HepG2 (cell line): ENCODE data around the gene DLL1. TPM values are rescaled to one million over a fixed set of nuclear protein-coding genes. Genes with fewer than 3 reads are reported as not detected.

ENCODE experiments used
- ATAC-seq: fragments of 200-7000 bp; cut with Tn5 transposase; 3 replicates; pipeline ENCODE4 v1.9.1; 2020; ENCODE audit warnings: mild to moderate bottlenecking, moderate library complexity
- BruUV-seq: library from RNA; stranded (reverse); fragments of 400-500 nt; replicated peaks from 2 replicates; lab custom pipeline; 2021; lab: Mats Ljungman, UMichigan
- CTCF ChIA-PET: fragments of 300-600 bp; formaldehyde crosslinking; extraction: SDS; loops from one replicate; lab custom pipeline; 2021; ENCODE audit warnings: low total read pairs, inconsistent platforms, low intra/inter-chr PET ratio; lab: Yijun Ruan, JAX
- POLR2A ChIA-PET: fragments of 350-600 bp; sonication (Branson Sonifier 250); formaldehyde crosslinking; loops from one replicate; lab custom pipeline; 2020; ENCODE audit warnings: antibody characterized with exemption, inconsistent platforms; lab: Yijun Ruan, JAX
- DNase-seq: peaks from one replicate; pipeline ENCODE4 v3.0.0-alpha.2; 2015; ENCODE audit warnings: low spot score
- FAIRE-seq: peaks from 3 replicates; lab custom pipeline; 2011; peaks lifted over from hg19 to GRCh38; lab: Jason Lieb, UNC
- H2AFZ ChIP-seq: one replicate; pipeline ENCODE4 v1.6.1; 2011; ENCODE audit warnings: low read length, inconsistent platforms
- H3K27ac ChIP-seq: fragments of 300-600 bp; 3 replicates; pipeline ENCODE4 v1.8.0; 2011; ENCODE audit warnings: mixed run types, mild to moderate bottlenecking, mixed read lengths, low read length, inconsistent platforms; ENCODE audit not compliant: insufficient read depth; ENCODE audit errors: extremely low read length
- H3K27me3 ChIP-seq, 2 experiments: fragments of 200-600 bp in 1 of 2; 2 replicates in 1 of 2; 3 replicates in 1 of 2; pipeline versions ENCODE4 v1.6.0 to v1.8.0; 2011; ENCODE audit warnings: low read length in 2 of 2, mild to moderate bottlenecking in 2 of 2, moderate library complexity in 2 of 2, inconsistent platforms in 1 of 2; ENCODE audit not compliant: insufficient read depth in 2 of 2, control insufficient read depth in 1 of 2
- H3K36me3 ChIP-seq, 2 experiments: fragments of 200-600 bp in 1 of 2; replicated peaks in 1 of 2; 2 replicates in 1 of 2; 3 replicates in 1 of 2; pipeline versions ENCODE4 v1.5.1 to v1.8.0; 2011; ENCODE audit warnings: low read length in 2 of 2, inconsistent platforms in 1 of 2; ENCODE audit not compliant: insufficient read depth in 2 of 2, control insufficient read depth in 1 of 2
- H3K4me1 ChIP-seq: 2 replicates; pipeline ENCODE4 v1.5.1; 2012; ENCODE audit warnings: low read length, inconsistent platforms; ENCODE audit not compliant: insufficient read depth
- H3K4me2 ChIP-seq: 2 replicates; pipeline ENCODE4 v1.6.0; 2011; ENCODE audit warnings: low read depth, low read length, inconsistent platforms
- H3K4me3 ChIP-seq, 3 experiments: fragments of 200-600 bp in 1 of 3; sonication (generic), shearing (Covaris generic) in 1 of 3; replicated peaks in 1 of 3; 2 replicates each; pipeline ENCODE4 v1.5.1; 2011 to 2016; ENCODE audit warnings: low read length in 3 of 3, inconsistent platforms in 2 of 3, low read depth in 2 of 3, mild to moderate bottlenecking in 2 of 3, control low read depth in 1 of 3, mixed read lengths in 1 of 3; ENCODE audit not compliant: insufficient read depth in 1 of 3
- H3K79me2 ChIP-seq: one replicate; pipeline ENCODE4 v1.6.1; 2011; ENCODE audit warnings: low read length, inconsistent platforms; ENCODE audit not compliant: insufficient read depth
- H3K9ac ChIP-seq: 2 replicates; pipeline ENCODE4 v1.6.0; 2011; ENCODE audit warnings: mild to moderate bottlenecking, low read depth, low read length, inconsistent platforms; ENCODE audit not compliant: insufficient read depth
- H3K9me3 ChIP-seq: 2 replicates; pipeline ENCODE4 v1.5.1; 2012; ENCODE audit warnings: mild to moderate bottlenecking, low read length
- H4K20me1 ChIP-seq: 2 replicates; pipeline ENCODE4 v1.6.0; 2011; ENCODE audit warnings: inconsistent platforms, mild to moderate bottlenecking, low read length, moderate library complexity; ENCODE audit not compliant: insufficient read depth
- ADNP ChIP-seq: sonication (generic); formaldehyde crosslinking; IDR thresholded peaks from 2 replicates; pipeline ENCODE4 v1.4.0; 2020; ENCODE audit warnings: missing genetic modification reagents
- DPF2 ChIP-seq: sonication (generic); formaldehyde crosslinking; IDR thresholded peaks from 2 replicates; pipeline ENCODE4 v1.4.0; 2020; ENCODE audit warnings: mild to moderate bottlenecking, low read depth, missing genetic modification reagents, borderline replicate concordance
- HMGA1 ChIP-seq: sonication (generic); formaldehyde crosslinking; conservative IDR thresholded peaks from 2 replicates; pipeline ENCODE4 v1.4.0; 2020; ENCODE audit warnings: missing genetic modification reagents
- MZF1 ChIP-seq: sonication (generic); formaldehyde crosslinking; IDR thresholded peaks from 2 replicates; pipeline ENCODE4 v1.8.1; 2023; ENCODE audit warnings: mild to moderate bottlenecking, missing genetic modification reagents, borderline replicate concordance
- SNAPC2 ChIP-seq: sonication (generic); formaldehyde crosslinking; IDR thresholded peaks from 2 replicates; pipeline ENCODE4 v1.8.1; 2022; ENCODE audit warnings: mild to moderate bottlenecking, missing genetic modification reagents
- ZFP37 ChIP-seq: sonication (generic); formaldehyde crosslinking; IDR thresholded peaks from 2 replicates; pipeline ENCODE4 v1.4.0; 2020; ENCODE audit warnings: missing genetic modification reagents, borderline replicate concordance
- ZNF30 ChIP-seq: sonication (generic); formaldehyde crosslinking; IDR thresholded peaks from 2 replicates; pipeline ENCODE4 v1.5.0; 2020; ENCODE audit warnings: mild to moderate bottlenecking, missing genetic modification reagents
- ZNF788 ChIP-seq: sonication (generic); formaldehyde crosslinking; IDR thresholded peaks from 2 replicates; pipeline ENCODE4 v1.5.0; 2020; ENCODE audit warnings: mild to moderate bottlenecking, missing genetic modification reagents, borderline replicate concordance
- WGBS: methylation state at CpG from one replicate; pipeline ENCODE4 v1.1.6; 2017; ENCODE audit warnings: low lambda C conversion rate; 5-methylcytosine and 5-hydroxymethylcytosine counted together
- in situ Hi-C: cut with HindIII; loops from 2 replicates; pipeline ENCODE4 v1.10.0; 2017; ENCODE audit warnings: low pct_unique_long_range_greater_than_20kb; ENCODE audit not compliant: extremely low pct_ligation_motif_present
- intact Hi-C: fragments of 100-400 bp; cut with micrococcal nuclease; formaldehyde crosslinking; loops from one replicate; pipeline ENCODE4 v1.10.0; 2022; ENCODE audit not compliant: unreplicated experiment
- polyA plus RNA-seq, 8 experiments: library from polyadenylated mRNA; depleted of rRNA in 3 of 8; stranded (reverse) in 7 of 8; unstranded in 1 of 8; fragments of >200 nt; fragmentation: Illumina TruSeq in 4 of 8; extraction: Trizol in 4 of 8; gene quantifications; 2 replicates each; pipeline versions ENCODE4 v1.2.1 to v1.2.3, GENCODE V29; 2011 to 2016; ENCODE audit warnings: low read depth in 4 of 8, missing spikeins in 1 of 8, mixed read lengths in 1 of 8; ENCODE audit not compliant: insufficient read depth in 1 of 8
- total RNA-seq, 5 experiments: library from RNA; depleted of rRNA; stranded (reverse); fragments of >200 nt; fragmentation: Illumina TruSeq; extraction: Trizol; gene quantifications; 2 replicates each; pipeline ENCODE4 v1.2.3, GENCODE V29; 2016; ENCODE audit warnings: low read depth in 1 of 5
- TF ChIP-seq, protein P1 (sequence below): IDR thresholded peaks from 2 replicates; pipeline ENCODE4 v1.6.1; 2012; ENCODE audit warnings: low read length, improper control_type of control experiment
- TF ChIP-seq, protein P2 (sequence below): sonication (generic); formaldehyde crosslinking; IDR thresholded peaks from 2 replicates; pipeline ENCODE4 v1.5.0; 2020; ENCODE audit warnings: missing genetic modification reagents

DLL1 gene
- total and polyA plus RNA-seq, 2 of the 13 experiments (the other 11 are each of a cell fraction or from before 2014, with no cell fraction given), result not detected

DNA sequence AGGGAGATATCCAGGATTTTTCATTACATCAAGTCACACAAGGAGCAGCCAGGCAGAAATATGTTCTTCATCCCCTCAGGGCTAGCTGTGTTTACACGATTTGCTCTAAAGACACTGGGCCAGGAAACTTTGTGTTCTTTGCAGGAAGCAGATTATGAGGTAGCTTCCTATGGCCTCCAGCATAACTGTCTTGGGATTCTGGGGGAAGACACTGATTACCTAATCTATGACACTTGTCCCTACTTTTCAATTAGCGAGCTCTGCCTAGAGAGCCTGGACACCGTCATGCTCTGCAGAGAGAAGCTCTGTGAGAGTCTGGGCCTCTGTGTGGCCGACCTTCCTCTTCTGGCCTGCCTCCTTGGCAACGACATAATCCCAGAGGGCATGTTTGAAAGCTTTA lies 26.8 kb upstream of the DLL1 start:
- no peak overlapping the region for H2AFZ ChIP-seq
- H4K20me1 ChIP-seq, result no peaks in the 10 kb centered on the region
- no peak overlapping the region for H3K9ac ChIP-seq
- H3K4me1 ChIP-seq, result no peaks in the 10 kb centered on the region
- H3K4me3 ChIP-seq, result no peak overlapping the region
- WGBS, result 97% methylated on average over 5 of the region's 5 CpGs
- no peaks in the 10 kb centered on the region for H3K27me3 ChIP-seq
- TF ChIP-seq ZNF788, result no peak
- TF ChIP-seq, protein P1, sequence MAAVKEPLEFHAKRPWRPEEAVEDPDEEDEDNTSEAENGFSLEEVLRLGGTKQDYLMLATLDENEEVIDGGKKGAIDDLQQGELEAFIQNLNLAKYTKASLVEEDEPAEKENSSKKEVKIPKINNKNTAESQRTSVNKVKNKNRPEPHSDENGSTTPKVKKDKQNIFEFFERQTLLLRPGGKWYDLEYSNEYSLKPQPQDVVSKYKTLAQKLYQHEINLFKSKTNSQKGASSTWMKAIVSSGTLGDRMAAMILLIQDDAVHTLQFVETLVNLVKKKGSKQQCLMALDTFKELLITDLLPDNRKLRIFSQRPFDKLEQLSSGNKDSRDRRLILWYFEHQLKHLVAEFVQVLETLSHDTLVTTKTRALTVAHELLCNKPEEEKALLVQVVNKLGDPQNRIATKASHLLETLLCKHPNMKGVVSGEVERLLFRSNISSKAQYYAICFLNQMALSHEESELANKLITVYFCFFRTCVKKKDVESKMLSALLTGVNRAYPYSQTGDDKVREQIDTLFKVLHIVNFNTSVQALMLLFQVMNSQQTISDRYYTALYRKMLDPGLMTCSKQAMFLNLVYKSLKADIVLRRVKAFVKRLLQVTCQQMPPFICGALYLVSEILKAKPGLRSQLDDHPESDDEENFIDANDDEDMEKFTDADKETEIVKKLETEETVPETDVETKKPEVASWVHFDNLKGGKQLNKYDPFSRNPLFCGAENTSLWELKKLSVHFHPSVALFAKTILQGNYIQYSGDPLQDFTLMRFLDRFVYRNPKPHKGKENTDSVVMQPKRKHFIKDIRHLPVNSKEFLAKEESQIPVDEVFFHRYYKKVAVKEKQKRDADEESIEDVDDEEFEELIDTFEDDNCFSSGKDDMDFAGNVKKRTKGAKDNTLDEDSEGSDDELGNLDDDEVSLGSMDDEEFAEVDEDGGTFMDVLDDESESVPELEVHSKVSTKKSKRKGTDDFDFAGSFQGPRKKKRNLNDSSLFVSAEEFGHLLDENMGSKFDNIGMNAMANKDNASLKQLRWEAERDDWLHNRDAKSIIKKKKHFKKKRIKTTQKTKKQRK, result no peak
- TF ChIP-seq HMGA1 (CRISPR knock-in tag), result no peak
- TF ChIP-seq ZNF30 (CRISPR knock-in tag), result no peak
- TF ChIP-seq MZF1, result no peak
- no peak for TF ChIP-seq ADNP (CRISPR knock-in tag)
- TF ChIP-seq ZFP37, result no peak
- TF ChIP-seq, protein P2, sequence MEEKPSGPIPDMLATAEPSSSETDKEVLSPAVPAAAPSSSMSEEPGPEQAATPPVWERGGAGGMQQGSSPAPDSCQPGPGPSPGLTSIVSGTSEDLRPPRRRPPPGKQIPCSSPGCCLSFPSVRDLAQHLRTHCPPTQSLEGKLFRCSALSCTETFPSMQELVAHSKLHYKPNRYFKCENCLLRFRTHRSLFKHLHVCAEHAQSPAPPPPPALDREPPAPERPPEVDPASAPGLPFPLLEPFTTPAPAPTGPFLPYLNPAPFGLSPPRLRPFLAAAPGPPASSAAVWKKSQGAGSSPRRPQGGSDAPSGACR (CRISPR knock-in tag), result no peak
- TF ChIP-seq SNAPC2, result no peak
- no peak for TF ChIP-seq DPF2 (CRISPR knock-in tag)
- FAIRE-seq, result no peak
- no peak overlapping the region for H3K27ac ChIP-seq
- peaks cover 10 to 18% of the 10 kb centered on the region in 2 experiments for H3K36me3 ChIP-seq
- BruUV-seq, result no TSS peak
- no peak overlapping the region for H3K4me2 ChIP-seq
- no peaks in the 10 kb centered on the region for H3K9me3 ChIP-seq
- DNase-seq, result no peak
- H3K79me2 ChIP-seq, result peaks cover 20% of the 10 kb centered on the region
- no peak for ATAC-seq
- in situ Hi-C loops (no loop called here), intact Hi-C loops (no loop called here)
- ChIA-PET POLR2A (no interaction called here), CTCF (no interaction called here)
